ENCODE measurements around the gene STK16.

- TF ChIP-seq EP300 (IDR thresholded peaks at IDR 0.05) (no peak), CTCF (IDR thresholded peaks at IDR 0.05) (no peak), POLR2A (IDR thresholded peaks at IDR 0.05) (no peak)
Observed at GRCh38 chr2:219296142-219296541, 50.9 kb downstream of the STK16 start.

All from stomach (tissue), 4 donors.